HCT116 (cell line): ENCODE measurements around the gene CACNB3.

Experiments
- CEBPB ChIP-seq: IDR thresholded peaks from 2 replicates; pipeline ENCODE4 v1.6.1; 2012; ENCODE audit warnings: low read depth
- CTCF ChIP-seq, 3 experiments: fragments of 200-600 bp in 1 of 3; sonication (generic) in 1 of 3; IDR thresholded peaks in 2 of 3; conservative IDR thresholded peaks in 1 of 3; 2 replicates each; pipeline ENCODE4 v1.5.1; 2012 to 2017; ENCODE audit warnings: low read depth in 2 of 3, low read length in 2 of 3, antibody characterized with exemption in 1 of 3, borderline replicate concordance in 1 of 3, control low read depth in 1 of 3, mild to moderate bottlenecking in 1 of 3, mixed read lengths in 1 of 3, mixed run types in 1 of 3, moderate library complexity in 1 of 3; ENCODE audit not compliant: insufficient read depth in 1 of 3
- EZH2 ChIP-seq: fragments of 200-600 bp; sonication (generic); IDR thresholded peaks from 2 replicates; pipeline ENCODE4 v1.6.1; 2017; ENCODE audit warnings: antibody characterized with exemption, mixed run types
- EZH2phosphoT487 ChIP-seq: fragments of 200-600 bp; IDR thresholded peaks from 2 replicates; pipeline ENCODE4 v1.6.1; 2018; ENCODE audit warnings: antibody characterized with exemption, borderline replicate concordance
- FOSL1 ChIP-seq: IDR thresholded peaks from 2 replicates; pipeline ENCODE4 v1.6.1; 2012; ENCODE audit warnings: low read depth
- JUND ChIP-seq: IDR thresholded peaks from 2 replicates; pipeline ENCODE4 v1.6.1; 2012
- MAX ChIP-seq: IDR thresholded peaks from 2 replicates; pipeline ENCODE4 v1.6.1; 2012
- POLR2A ChIP-seq: IDR thresholded peaks from 2 replicates; pipeline ENCODE4 v1.7.0; 2011; ENCODE audit warnings: borderline replicate concordance; ENCODE audit not compliant: insufficient read depth, insufficient read length; ENCODE audit errors: extremely low read depth
- POLR2AphosphoS5 ChIP-seq: IDR thresholded peaks from 2 replicates; pipeline ENCODE4 v1.6.1; 2011; ENCODE audit warnings: mild to moderate bottlenecking, low read depth, low read length, moderate library complexity
- REST ChIP-seq: IDR thresholded peaks from 2 replicates; pipeline ENCODE4 v1.6.1; 2012; ENCODE audit warnings: low read depth

GRCh38 chr12:48812389-48812788 is 5.9 kb upstream of the CACNB3 start:
- TF ChIP-seq POLR2AphosphoS5 (no peak), CTCF (IDR thresholded peaks at IDR 0.05 in 2 of 3, conservative IDR thresholded peaks at IDR 0.05 in 1 of 3; ENCODE audit: borderline replicate concordance in 1 of 3, insufficient read depth in 1 of 3, low read depth in 2 of 3, low read length in 2 of 3) (no peak), FOSL1 (no peak), EZH2 (no peak), POLR2A (no peak), REST (no peak), JUND (no peak), MAX (no peak), EZH2phosphoT487 (no peak), CEBPB (no peak)
